Skin epidermis (tissue), 12 donors: ENCODE measurements around the gene CFAP119.

Source experiments
- H3K27ac ChIP-seq, 21 experiments: fragments of 200-600 bp; sonication (generic) in 11 of 21; one replicate each; pipeline ENCODE4 v1.5.0; 2020; ENCODE audit warnings: mild to moderate bottlenecking in 3 of 21, inconsistent platforms in 2 of 21, moderate library complexity in 2 of 21
- H3K4me3 ChIP-seq, 7 experiments: fragments of 200-600 bp; sonication (generic) in 2 of 7; one replicate each; pipeline ENCODE4 v1.5.0; 2020; ENCODE audit warnings: inconsistent platforms in 2 of 7, mild to moderate bottlenecking in 2 of 7, moderate library complexity in 1 of 7

Gene CFAP119

GRCh38 chr16:30783280-30784109 lies 21.6 kb upstream of the CFAP119 start:
- H3K27ac ChIP-seq = no peak overlapping the region
- no peak overlapping the region for H3K4me3 ChIP-seq

GRCh38 chr16:30782486-30783279 lies 20.8 kb upstream of the CFAP119 start:
- no peak overlapping the region for H3K4me3 ChIP-seq
- no peak overlapping the region for H3K27ac ChIP-seq

GRCh38 chr16:30780549-30780948 lies 18.7 kb upstream of the CFAP119 start:
- Histone ChIP-seq H3K27ac (no peak overlapping the region), H3K4me3 (no peak overlapping the region)

GRCh38 chr16:30780021-30780420 lies 18.2 kb upstream of the CFAP119 start:
- no peak overlapping the region for H3K4me3 ChIP-seq
- no peak overlapping the region for H3K27ac ChIP-seq

GRCh38 chr16:30779596-30779995 lies 17.7 kb upstream of the CFAP119 start:
- Histone ChIP-seq H3K27ac (no peak overlapping the region), H3K4me3 (no peak overlapping the region)

GRCh38 chr16:30778549-30779244 lies 16.8 kb upstream of the CFAP119 start:
- H3K4me3 ChIP-seq = no peak overlapping the region

GRCh38 chr16:30777591-30778297 lies 15.9 kb upstream of the CFAP119 start:
- Histone ChIP-seq H3K27ac (peak overlapping the region in 3 of 21 experiments; percentile 6 to 32 (median 10)), H3K4me3 (no peak overlapping the region)

More at GRCh38 chr16:30778549-30779244, 16.8 kb upstream of the CFAP119 start:
- peak overlapping the region in 1 of 21 experiments; percentile 32 for H3K27ac ChIP-seq

GRCh38 chr16:30775392-30776188 lies 13.7 kb upstream of the CFAP119 start:
- peak overlapping the region; percentile 50 to 78 (median 60) for H3K4me3 ChIP-seq
- peak overlapping the region; percentile 23 to 93 (median 79) for H3K27ac ChIP-seq

- peak overlapping the region; percentile 50 to 78 (median 60) for H3K4me3 ChIP-seq
Measured at GRCh38 chr16:30775131-30775391, 13.2 kb upstream of the CFAP119 start.

GRCh38 chr16:30774367-30775130 lies 12.7 kb upstream of the CFAP119 start:
- Histone ChIP-seq H3K4me3 (peak overlapping the region; percentile 50 to 78 (median 60)), H3K27ac (peak overlapping the region in 18 of 21 experiments; percentile 23 to 93 (median 80))

More at GRCh38 chr16:30775131-30775391, 13.2 kb upstream of the CFAP119 start:
- H3K27ac ChIP-seq = peak overlapping the region in 19 of 21 experiments; percentile 23 to 93 (median 79)

GRCh38 chr16:30773826-30774225 lies 12.0 kb upstream of the CFAP119 start:
- no peak overlapping the region for H3K27ac ChIP-seq
- no peak overlapping the region for H3K4me3 ChIP-seq

- H3K27ac ChIP-seq = no peak overlapping the region
- H3K4me3 ChIP-seq = no peak overlapping the region
Measured at GRCh38 chr16:30771726-30772125, 9.9 kb upstream of the CFAP119 start.

GRCh38 chr16:30769379-30770089 lies 7.7 kb upstream of the CFAP119 start:
- no peak overlapping the region for H3K27ac ChIP-seq
- no peak overlapping the region for H3K4me3 ChIP-seq

- Histone ChIP-seq H3K27ac (no peak overlapping the region), H3K4me3 (no peak overlapping the region)
Measured at GRCh38 chr16:30768583-30769181, 6.8 kb upstream of the CFAP119 start.

GRCh38 chr16:30767767-30768465 lies 6.1 kb upstream of the CFAP119 start:
- H3K4me3 ChIP-seq = no peak overlapping the region
- no peak overlapping the region for H3K27ac ChIP-seq

- no peak overlapping the region for H3K27ac ChIP-seq
- H3K4me3 ChIP-seq = no peak overlapping the region
Measured at GRCh38 chr16:30766933-30767284, 5.0 kb upstream of the CFAP119 start.
